Activated T-helper 2 cell treated with anti-CD3 and anti-CD28 coated beads, Interferon-gamma antibody, Interleukin-2, Interleukin-4, amounts not matched to agents 10 μg/mL and 5 μg/mL and 100 μg/mL, durations not matched to agents 14 hours and 24 hours and 36 hours (primary cell): ENCODE measurements around the gene LRRC56. TPM values are rescaled to one million over a fixed set of nuclear protein-coding genes. Genes with fewer than 3 reads are reported as not detected.
A peak's percentile ranks its signal among the peaks of the same experiment; 100 is the strongest.

ENCODE experiments used
- DNase-seq: peaks from one replicate; pipeline ENCODE4 v3.0.0; 2021; ENCODE audit warnings: low spot score
- H3K27ac Mint-ChIP-seq: one replicate; pipeline ENCODE4 v1.8.0; 2021; ENCODE audit warnings: mixed read lengths
- H3K27me3 Mint-ChIP-seq: one replicate; pipeline ENCODE4 v1.8.0; 2021; ENCODE audit warnings: low read depth, mixed read lengths
- H3K36me3 Mint-ChIP-seq: one replicate; pipeline ENCODE4 v1.8.0; 2021; ENCODE audit warnings: low read depth, mixed read lengths
- H3K4me1 Mint-ChIP-seq: one replicate; pipeline ENCODE4 v1.8.0; 2021; ENCODE audit warnings: low read depth, mixed read lengths
- H3K4me3 Mint-ChIP-seq: one replicate; pipeline ENCODE4 v1.8.0; 2021; ENCODE audit warnings: low read depth, mild to moderate bottlenecking, moderate library complexity, mixed read lengths
- H3K9me3 Mint-ChIP-seq: one replicate; pipeline ENCODE4 v1.8.0; 2021; ENCODE audit warnings: mixed read lengths
- intact Hi-C: fragments of 100-400 bp; cut with micrococcal nuclease; formaldehyde crosslinking; loops from one replicate; pipeline ENCODE4 v1.15.1; 2023
- total RNA-seq: library from RNA; stranded (reverse); gene quantifications from 2 replicates; pipeline ENCODE4 v1.2.3, GENCODE V29; 2022

The LRRC56 gene
- total RNA-seq, 1 donor from 2014 or later, result 1.3 TPM

DNA sequence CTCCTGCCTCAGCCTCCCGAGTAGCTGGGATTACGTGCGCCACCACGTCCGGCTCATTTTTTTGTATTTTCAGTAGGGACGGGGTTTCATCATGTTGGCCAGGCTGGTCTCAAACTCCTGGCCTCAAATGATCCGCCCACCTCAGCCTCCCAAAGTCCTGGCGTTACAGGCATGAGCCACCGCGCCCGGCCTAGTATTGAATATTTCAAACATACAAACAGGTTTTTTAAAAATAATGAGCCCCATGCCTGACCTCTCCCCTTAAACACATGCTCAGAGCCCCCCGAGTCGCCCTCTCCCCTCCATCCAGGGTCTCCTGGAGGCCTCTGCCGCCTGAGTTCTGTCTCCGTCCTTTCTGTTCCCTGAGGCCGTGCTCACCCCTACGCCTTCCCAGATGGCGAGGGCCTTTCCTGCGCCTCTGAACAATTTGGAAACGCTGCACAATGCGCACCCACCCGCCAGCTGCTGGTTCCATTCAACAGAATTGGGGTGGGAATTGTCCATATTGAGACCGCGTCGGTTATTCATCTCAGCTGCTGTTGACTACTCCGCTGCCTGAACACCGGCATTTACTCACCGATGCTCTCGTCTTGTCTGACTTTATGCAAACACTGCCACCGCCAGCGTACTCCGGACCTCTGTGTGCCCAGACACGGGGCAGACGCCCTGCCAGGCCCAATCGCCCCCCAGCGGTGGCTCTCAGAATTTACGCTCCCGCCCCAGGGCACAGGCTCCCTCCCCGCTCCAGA, 16.7 kb upstream of the LRRC56 start:
- DNase-seq, result no peak
- peaks cover 11% of the 10 kb centered on the region for H3K9me3 Mint-ChIP-seq
- peaks cover 3% of the 10 kb centered on the region for H3K4me1 Mint-ChIP-seq
- intact Hi-C loops, result no loop called here
- peaks cover 13% of the 10 kb centered on the region for H3K36me3 Mint-ChIP-seq
- H3K27me3 Mint-ChIP-seq, result no peaks in the 10 kb centered on the region
- no peak overlapping the region for H3K4me3 Mint-ChIP-seq
- H3K27ac Mint-ChIP-seq, result no peak overlapping the region

DNA sequence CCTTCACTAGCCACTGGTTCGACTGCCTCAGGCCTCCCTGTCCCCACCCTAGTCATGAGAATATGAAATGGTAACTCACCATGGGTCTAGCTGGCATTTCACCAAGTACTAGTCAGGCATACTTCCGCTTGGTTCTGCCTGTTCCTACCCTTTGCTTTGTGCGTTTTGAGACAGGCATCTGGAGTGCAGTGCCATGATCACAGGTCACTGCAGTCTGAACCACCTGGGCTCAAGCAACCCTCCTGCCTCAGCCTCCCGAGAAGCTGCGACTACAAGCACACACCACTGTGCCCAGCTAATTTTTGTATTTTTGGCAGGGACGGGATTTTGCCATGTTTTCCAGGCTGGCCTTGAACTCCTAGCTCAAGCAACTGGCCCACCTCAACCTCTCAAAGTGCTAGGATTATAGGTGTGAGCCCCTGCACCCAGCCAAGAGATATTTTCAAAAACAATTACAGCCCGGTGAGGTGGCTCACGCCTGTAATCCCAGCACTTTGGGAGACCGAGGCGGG, 16.1 kb upstream of the LRRC56 start:
- intact Hi-C loops, result no loop called here

GRCh38 chr11:526192-526591, 11.1 kb upstream of the LRRC56 start:
- Mint-ChIP-seq H3K9me3 (no peaks in the 10 kb centered on the region), H3K27me3 (no peaks in the 10 kb centered on the region), H3K4me3 (no peak overlapping the region), H3K27ac (no peak overlapping the region), H3K36me3 (no peaks in the 10 kb centered on the region), H3K4me1 (no peaks in the 10 kb centered on the region)
- intact Hi-C loops, result no loop called here
- DNase-seq, result no peak

More for the DNA sequence above, 16.1 kb upstream of the LRRC56 start:
- peaks cover 7% of the 10 kb centered on the region for H3K9me3 Mint-ChIP-seq
- no peaks in the 10 kb centered on the region for H3K27me3 Mint-ChIP-seq
- H3K27ac Mint-ChIP-seq, result no peak overlapping the region
- DNase-seq, result no peak
- H3K36me3 Mint-ChIP-seq, result peaks cover 10% of the 10 kb centered on the region
- H3K4me3 Mint-ChIP-seq, result no peak overlapping the region
- peaks cover 3% of the 10 kb centered on the region for H3K4me1 Mint-ChIP-seq

- H3K36me3 Mint-ChIP-seq, result peaks cover 8% of the 10 kb centered on the region
- H3K4me1 Mint-ChIP-seq, result no peaks in the 10 kb centered on the region
- H3K9me3 Mint-ChIP-seq, result no peaks in the 10 kb centered on the region
- intact Hi-C loops, result no loop called here
- H3K27ac Mint-ChIP-seq, result no peak overlapping the region
- no peaks in the 10 kb centered on the region for H3K27me3 Mint-ChIP-seq
- H3K4me3 Mint-ChIP-seq, result no peak overlapping the region
- DNase-seq, result no peak
These were observed 9.0 kb upstream of the LRRC56 start for GRCh38 chr11:528166-528814.

GRCh38 chr11:528815-529727, 8.3 kb upstream of the LRRC56 start:
- Mint-ChIP-seq H3K27ac (no peak overlapping the region), H3K27me3 (no peaks in the 10 kb centered on the region), H3K9me3 (no peaks in the 10 kb centered on the region), H3K4me3 (no peak overlapping the region), H3K36me3 (peaks cover 8% of the 10 kb centered on the region), H3K4me1 (no peaks in the 10 kb centered on the region)
- no peak for DNase-seq
- intact Hi-C loops, result no loop called here

- intact Hi-C loops, result no loop called here
- Mint-ChIP-seq H3K9me3 (no peaks in the 10 kb centered on the region), H3K27ac (no peak overlapping the region), H3K27me3 (no peaks in the 10 kb centered on the region), H3K4me3 (no peak overlapping the region), H3K4me1 (no peaks in the 10 kb centered on the region), H3K36me3 (peaks cover 8% of the 10 kb centered on the region)
- DNase-seq, result no peak
These were observed 7.5 kb upstream of the LRRC56 start for GRCh38 chr11:529728-530411.

DNA sequence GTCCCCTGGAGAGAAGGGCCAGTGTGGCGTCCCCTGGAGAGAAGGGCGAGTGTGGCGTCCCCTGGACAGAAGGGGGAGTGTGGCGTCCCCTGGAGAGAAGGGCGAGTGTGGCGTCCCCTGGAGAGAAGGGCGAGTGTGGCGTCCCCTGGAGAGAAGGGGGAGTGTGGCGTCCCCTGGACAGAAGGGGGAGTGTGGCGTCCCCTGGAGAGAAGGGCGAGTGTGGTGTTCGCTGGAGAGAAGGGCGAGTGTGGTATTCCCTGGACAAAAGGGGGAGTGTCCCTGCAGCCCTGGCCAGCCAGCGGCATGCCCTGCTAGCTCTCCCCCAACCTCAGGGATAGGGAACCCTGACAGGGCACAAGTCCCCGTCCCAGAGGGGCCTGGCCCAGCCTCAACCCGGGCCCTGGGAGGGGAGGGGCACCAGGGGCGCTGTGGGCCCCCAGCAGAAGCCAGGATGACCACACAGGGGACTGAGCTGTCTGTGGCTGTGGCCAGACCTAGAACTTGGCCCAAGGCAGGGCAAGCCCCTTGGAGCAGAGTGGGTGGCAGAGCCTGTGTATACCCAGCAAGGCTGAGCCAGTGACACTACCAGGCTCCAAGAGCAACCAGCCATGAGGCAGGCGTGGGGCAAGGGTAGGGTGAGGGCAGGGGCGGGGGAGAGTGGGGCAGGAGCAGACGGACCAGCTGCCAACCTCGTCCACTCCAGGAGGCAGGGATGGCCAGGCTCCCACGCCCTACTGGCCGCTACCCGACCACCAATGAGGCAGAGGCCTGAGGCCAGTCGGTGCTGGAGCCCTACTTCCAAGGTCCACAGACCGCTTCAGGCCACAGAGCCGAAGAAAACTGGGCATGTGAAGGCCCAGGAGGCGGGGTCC, 6.1 kb upstream of the LRRC56 start:
- Mint-ChIP-seq H3K9me3 (no peaks in the 10 kb centered on the region), H3K4me3 (peak overlapping the region; percentile 18), H3K36me3 (peaks cover 8% of the 10 kb centered on the region), H3K4me1 (no peaks in the 10 kb centered on the region), H3K27me3 (no peaks in the 10 kb centered on the region), H3K27ac (no peak overlapping the region)
- no peak for DNase-seq
- intact Hi-C loops, result no loop called here

- Mint-ChIP-seq H3K36me3 (peaks cover 8% of the 10 kb centered on the region), H3K9me3 (no peaks in the 10 kb centered on the region), H3K27me3 (no peaks in the 10 kb centered on the region), H3K27ac (no peak overlapping the region), H3K4me1 (no peaks in the 10 kb centered on the region), H3K4me3 (peak overlapping the region; percentile 18)
- no peak for DNase-seq
- intact Hi-C loops, result no loop called here
These were observed 5.3 kb upstream of the LRRC56 start for GRCh38 chr11:531919-532526.

- Mint-ChIP-seq H3K9me3 (no peaks in the 10 kb centered on the region), H3K27ac (no peak overlapping the region), H3K36me3 (peaks cover 8% of the 10 kb centered on the region), H3K27me3 (no peaks in the 10 kb centered on the region), H3K4me1 (no peaks in the 10 kb centered on the region), H3K4me3 (no peak overlapping the region)
- DNase-seq, result no peak
- intact Hi-C loops, result no loop called here
These were observed 4.8 kb upstream of the LRRC56 start for GRCh38 chr11:532527-532985.

DNA sequence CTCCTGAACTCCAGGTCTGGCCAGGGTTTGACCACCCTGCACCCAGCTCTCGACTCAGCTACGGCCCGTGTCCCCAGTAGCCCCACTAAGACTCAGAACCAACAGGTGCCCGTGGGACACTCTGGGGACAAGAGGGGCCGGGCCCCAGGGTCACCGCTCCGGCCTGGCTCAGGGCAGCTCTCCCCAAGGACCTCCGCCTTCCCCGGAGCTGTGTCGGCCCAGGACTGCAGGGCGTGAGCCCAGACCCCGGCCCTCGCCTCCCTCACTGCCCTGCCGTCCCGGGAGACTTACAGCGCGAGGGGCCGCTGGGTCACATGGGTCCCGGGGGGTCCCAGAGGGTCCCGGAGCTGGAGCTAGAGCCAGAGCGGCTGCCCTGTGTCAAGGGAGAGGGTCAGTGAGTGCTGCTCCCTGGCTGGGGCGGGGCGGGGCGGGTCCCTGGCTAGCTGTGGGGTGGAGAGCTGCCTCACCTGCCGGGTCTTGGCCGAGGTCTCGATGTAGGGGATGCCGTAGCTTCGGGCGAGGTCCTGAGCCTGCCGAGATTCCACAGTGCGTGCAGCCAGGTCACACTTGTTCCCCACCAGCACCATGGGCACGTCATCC, 4.2 kb upstream of the LRRC56 start:
- H3K27ac Mint-ChIP-seq, result no peak overlapping the region
- intact Hi-C loops, result no loop called here
- DNase-seq, result no peak
- no peak overlapping the region for H3K4me3 Mint-ChIP-seq
- H3K27me3 Mint-ChIP-seq, result no peaks in the 10 kb centered on the region
- peaks cover 2% of the 10 kb centered on the region for H3K4me1 Mint-ChIP-seq
- H3K36me3 Mint-ChIP-seq, result peaks cover 8% of the 10 kb centered on the region
- H3K9me3 Mint-ChIP-seq, result no peaks in the 10 kb centered on the region
